GM12872 (cell line): ENCODE measurements around the gene PGF.

Source experiments
- TF ChIP-seq, protein P1 (sequence below): IDR thresholded peaks from 3 replicates; pipeline ENCODE4 v1.5.1; 2011; ENCODE audit warnings: low read depth, mild to moderate bottlenecking, low read length, moderate library complexity; ENCODE audit not compliant: insufficient read depth

Gene PGF

DNA sequence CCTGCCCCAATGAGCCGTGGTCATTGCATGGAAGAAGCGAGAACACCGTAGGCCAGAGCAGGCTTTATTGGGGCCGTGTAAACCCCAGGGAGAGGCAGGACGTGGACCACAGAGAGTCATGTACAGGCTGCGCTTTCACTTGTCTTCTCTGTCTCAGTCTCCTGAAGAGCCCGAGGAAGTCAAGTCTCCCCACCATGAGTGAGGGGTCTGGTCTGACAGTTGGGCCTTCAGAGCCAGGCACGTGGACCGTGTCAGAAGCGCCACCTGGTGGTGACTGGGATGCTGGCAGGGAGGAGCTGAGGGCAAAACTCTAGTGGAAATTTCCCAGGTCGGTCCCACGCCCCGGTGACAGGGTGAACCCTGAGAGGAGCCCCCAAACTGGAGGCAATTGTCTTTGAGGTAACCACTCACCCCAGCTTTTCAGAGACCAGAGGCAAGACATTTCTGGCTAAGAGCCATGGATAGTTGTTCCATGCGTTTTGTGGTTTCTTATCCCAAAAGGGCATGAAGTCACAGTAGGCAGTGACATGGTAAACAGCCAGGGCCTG, 49.7 kb downstream of the PGF start:
- TF ChIP-seq, protein P1, sequence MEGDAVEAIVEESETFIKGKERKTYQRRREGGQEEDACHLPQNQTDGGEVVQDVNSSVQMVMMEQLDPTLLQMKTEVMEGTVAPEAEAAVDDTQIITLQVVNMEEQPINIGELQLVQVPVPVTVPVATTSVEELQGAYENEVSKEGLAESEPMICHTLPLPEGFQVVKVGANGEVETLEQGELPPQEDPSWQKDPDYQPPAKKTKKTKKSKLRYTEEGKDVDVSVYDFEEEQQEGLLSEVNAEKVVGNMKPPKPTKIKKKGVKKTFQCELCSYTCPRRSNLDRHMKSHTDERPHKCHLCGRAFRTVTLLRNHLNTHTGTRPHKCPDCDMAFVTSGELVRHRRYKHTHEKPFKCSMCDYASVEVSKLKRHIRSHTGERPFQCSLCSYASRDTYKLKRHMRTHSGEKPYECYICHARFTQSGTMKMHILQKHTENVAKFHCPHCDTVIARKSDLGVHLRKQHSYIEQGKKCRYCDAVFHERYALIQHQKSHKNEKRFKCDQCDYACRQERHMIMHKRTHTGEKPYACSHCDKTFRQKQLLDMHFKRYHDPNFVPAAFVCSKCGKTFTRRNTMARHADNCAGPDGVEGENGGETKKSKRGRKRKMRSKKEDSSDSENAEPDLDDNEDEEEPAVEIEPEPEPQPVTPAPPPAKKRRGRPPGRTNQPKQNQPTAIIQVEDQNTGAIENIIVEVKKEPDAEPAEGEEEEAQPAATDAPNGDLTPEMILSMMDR = peak; percentile 97

DNA sequence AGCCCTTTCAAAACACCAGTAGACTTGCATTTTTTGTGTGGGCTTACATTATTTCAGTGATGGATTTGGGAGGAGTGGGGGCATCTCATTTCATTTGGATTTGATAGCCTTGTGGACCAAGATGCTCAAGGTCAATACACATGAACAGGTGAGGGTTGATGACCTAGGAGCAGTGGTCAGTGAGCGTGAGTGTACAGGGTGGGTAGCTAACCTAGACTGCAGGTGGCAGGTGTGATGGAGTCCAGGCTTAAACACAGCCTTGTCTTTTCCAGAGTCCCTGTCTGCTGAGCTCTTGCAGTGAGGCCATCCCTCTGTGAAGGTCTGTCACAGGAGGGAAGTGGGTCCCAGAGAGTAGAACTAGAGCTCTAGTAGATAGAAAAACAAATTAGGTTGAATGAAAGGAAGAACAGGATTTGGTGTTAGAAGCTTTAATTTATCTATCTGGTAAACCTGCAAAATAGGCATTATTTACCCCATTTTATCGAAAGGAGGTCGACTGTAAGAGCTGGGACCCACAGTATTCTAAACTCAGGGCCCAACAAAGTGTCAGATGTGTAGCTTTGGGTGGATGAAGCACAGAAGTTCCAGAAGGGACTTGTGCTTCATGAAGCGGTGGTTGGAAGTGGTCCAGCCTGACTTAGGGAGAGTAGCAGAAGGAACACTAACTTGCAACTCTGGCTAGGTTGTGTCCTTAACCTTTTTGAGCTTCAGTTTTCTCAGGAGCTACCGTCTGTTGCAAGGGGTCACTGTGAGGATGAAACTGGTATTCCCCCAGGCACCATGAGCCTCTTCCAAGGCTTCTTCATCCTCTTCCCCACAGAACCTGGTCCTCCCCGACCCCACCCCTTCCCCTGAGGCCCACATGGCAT, 50.5 kb downstream of the PGF start:
- TF ChIP-seq, protein P1 = no peak

DNA sequence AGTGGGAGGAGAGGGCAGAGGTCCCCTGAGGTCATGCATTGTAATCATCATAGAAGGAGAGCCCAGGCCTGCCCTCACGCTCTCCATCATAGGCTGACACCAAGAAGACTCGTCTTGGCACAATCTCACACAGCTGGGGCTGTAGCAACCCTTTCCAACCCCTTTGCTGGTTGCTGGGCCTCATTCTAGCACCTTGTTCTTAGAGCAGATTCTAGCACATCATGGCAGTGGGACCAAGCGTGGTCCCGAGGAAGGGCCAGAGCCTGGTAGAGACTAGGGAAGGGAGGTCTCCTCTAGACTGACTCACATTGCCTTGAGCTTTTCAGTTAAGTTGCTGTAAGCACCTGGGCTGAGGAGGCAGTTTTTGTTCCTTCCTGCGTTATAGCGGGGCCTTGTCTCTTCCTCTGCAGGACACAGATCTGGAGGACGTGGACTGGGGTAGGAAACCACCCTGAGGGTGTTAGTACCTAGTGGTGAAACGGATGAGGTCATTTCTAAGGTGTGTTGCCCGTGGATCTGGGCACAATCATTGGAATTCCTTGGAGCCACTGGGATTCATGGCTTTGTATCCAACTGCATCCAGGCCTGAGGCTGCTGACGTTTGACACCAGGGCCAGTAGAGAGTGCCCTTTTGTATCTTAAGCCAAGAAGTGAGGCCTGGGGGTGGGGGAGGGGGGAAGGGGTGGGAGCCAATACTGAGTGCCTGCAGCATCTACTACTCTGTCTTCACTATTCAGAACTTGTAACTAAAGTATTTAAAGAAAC, 52.3 kb downstream of the PGF start:
- TF ChIP-seq, protein P1 = no peak

DNA sequence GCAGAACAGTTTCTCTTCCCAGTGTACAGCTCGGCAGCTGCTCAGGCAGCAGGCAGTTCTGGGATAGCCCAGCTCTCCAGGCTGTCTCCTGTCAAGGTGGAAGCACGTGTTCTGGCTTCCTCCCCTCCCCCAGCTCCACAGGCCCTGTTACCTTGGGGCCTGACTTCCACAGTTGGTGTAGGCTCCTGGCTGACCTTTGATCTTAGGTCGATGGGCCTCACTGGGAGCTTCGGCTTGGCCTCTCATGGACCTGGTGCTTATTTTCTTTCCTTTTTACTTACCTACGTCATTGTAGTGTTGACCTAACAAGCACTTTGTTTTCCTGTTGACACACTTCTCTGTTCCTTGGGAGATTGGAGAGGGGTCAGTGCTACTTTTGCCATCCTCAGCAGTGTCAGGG, 56.7 kb downstream of the PGF start:
- TF ChIP-seq, protein P1 = no peak

DNA sequence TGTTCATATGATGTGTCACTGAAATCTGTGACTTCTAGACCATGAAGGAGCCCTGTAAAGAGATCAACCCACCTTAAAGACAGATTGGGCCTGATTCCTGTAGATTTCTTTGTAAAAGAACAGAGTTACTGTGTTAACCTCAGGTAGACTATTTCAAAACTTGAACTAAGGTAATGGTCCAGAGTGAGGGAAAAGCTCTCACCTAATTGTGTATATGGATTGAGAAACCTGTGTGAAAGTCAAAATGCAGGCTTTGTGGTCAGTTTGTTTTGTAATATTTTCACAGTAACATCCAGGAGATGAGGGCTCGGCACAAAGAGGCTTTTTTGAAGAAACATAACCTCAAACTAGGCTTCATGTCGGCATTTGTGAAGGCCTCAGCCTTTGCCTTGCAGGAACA, 57.3 kb downstream of the PGF start:
- TF ChIP-seq, protein P1 = no peak

DNA sequence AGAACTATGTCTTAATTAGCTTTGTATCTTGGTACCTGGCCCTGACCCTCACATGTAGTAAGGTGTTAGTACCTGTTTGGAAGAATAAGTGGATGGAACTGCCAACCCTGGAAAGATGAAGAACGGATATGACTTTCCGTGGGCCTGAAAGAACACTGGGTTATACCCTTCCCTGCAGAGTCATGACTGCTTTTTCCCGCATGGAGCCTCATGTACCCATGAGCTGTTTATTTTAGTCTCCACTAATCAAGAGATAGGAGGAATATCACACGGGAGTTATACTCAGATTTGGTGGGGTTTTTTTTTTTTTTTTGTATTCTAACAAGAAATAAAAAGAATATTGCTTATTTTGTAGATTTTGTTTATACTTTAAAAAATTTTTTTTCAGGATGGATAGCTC, 57.8 kb downstream of the PGF start:
- TF ChIP-seq, protein P1 = no peak

DNA sequence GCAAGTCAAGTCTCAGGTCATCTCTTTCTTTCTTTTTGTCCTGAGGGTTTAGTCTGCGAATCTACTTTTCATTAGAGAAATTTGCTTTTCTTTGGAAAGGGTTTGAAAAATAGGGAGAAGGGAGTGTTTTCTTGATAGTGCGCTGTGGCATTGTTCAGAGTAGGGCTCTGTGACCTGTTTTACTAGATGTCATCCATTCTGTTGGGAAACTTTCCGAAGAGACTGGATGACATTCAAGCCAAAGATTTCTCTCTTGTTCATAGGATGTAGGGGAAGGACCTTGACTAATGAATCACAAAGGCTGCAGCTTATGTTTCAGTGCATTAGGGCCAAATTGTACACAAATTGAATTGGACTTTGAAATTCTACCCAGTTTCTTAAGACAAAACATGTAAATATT, 59.0 kb downstream of the PGF start:
- TF ChIP-seq, protein P1 = no peak
